ENCODE measurements around the gene FRAS1. TPM values are rescaled to one million over a fixed set of nuclear protein-coding genes. Genes with fewer than 3 reads are reported as not detected.
"Not testable (repeated sequence)": the region's sequence is repeated elsewhere in the genome, so short reads cannot be mapped to it uniquely, and the experiment has no call there.

FRAS1 gene
- total RNA-seq, 1 donor from 2014 or later, result 8.8 TPM

DNA sequence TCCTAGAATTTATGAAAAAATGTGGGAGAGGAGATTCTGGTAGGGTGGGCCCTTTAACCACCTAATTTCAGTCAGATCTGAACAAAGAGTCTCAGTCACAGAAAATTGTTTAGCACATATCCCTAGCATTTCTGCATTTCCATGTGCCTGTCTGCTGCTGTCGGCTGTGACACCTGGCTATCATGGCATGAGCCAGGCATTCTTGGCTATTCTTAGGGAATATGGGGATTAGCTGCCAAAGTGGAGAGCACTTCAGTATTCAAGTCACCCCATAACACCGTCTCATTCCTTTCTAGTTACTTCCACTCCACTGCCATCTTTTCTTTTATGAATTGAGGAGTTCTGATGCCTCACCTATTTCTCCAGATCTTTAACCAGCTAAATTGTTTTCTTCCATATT, 211.5 kb downstream of the FRAS1 start:
- no peak for DNase-seq (ENCODE audit: extremely low spot score in 2 of 2)
- intact Hi-C loops (cut with DNase I), result no loop called here
- H3K27ac ChIP-seq, result no peak overlapping the region
- H3K27me3 ChIP-seq, result no peaks in the 10 kb centered on the region
- H3K36me3 ChIP-seq, result peaks cover 0 to 5% of the 10 kb centered on the region in 2 donors
- no peak overlapping the region for H3K4me3 ChIP-seq
- H3K4me1 ChIP-seq, result no peaks in the 10 kb centered on the region
- TF ChIP-seq POLR2AphosphoS5 (IDR thresholded peaks at IDR 0.05; ENCODE audit: insufficient read depth in 1 of 2, low read depth in 1 of 2), result no peak
- TF ChIP-seq POLR2A (IDR thresholded peaks at IDR 0.05), result no peak
- TF ChIP-seq, protein P1, sequence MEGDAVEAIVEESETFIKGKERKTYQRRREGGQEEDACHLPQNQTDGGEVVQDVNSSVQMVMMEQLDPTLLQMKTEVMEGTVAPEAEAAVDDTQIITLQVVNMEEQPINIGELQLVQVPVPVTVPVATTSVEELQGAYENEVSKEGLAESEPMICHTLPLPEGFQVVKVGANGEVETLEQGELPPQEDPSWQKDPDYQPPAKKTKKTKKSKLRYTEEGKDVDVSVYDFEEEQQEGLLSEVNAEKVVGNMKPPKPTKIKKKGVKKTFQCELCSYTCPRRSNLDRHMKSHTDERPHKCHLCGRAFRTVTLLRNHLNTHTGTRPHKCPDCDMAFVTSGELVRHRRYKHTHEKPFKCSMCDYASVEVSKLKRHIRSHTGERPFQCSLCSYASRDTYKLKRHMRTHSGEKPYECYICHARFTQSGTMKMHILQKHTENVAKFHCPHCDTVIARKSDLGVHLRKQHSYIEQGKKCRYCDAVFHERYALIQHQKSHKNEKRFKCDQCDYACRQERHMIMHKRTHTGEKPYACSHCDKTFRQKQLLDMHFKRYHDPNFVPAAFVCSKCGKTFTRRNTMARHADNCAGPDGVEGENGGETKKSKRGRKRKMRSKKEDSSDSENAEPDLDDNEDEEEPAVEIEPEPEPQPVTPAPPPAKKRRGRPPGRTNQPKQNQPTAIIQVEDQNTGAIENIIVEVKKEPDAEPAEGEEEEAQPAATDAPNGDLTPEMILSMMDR (IDR thresholded peaks at IDR 0.05), result no peak
- H3K9me3 ChIP-seq, result no peaks in the 10 kb centered on the region

DNA sequence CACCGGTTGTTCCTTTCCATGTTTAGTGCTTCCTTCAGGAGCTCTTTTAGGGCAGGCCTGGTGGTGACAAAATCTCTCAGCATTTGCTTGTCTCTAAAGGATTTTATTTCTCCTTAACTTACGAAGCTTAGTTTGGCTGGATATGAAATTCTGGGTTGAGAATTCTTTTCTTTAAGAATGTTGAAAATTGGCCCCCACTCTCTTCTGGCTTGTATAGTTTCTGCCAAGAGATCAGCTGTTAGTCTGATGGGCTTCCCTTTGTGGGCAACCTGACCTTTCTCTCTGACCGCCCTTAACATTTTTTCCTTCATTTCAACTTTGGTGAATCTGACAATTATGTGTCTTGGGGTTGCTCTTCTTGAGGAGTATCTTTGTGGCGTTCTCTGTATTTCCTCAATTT, 218.3 kb downstream of the FRAS1 start:
- DNase-seq (ENCODE audit: extremely low spot score in 2 of 2); H3K4me1 ChIP-seq; H3K27me3 ChIP-seq; intact Hi-C loops (cut with DNase I); H3K27ac ChIP-seq; H3K4me3 ChIP-seq; H3K9me3 ChIP-seq; H3K36me3 ChIP-seq: not testable (repeated sequence)

DNA sequence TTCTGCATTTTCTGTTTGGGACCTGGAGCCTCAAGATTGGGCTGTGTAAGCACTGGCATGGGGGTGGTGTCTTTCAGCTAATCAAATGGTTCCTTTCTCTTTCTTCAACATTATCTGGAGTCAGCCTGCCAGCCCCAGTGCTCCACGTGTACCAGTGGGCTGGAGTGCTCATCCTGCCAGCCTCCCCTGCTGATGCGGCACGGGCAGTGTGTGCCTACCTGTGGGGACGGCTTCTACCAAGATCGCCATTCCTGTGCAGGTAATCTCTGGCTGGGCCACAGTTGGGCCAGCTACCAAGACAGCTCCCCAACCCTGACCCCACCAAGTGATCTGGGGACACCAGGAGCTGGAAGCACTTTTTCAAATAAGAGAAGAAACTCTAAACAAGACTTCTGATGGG, 229.2 kb downstream of the FRAS1 start:
- Histone ChIP-seq H3K27me3 (no peaks in the 10 kb centered on the region), H3K36me3 (no peaks in the 10 kb centered on the region), H3K4me1 (no peaks in the 10 kb centered on the region), H3K27ac (no peak overlapping the region), H3K9me3 (no peaks in the 10 kb centered on the region), H3K4me3 (no peak overlapping the region)
- DNase-seq (ENCODE audit: extremely low spot score in 2 of 2), result no peak
- no peak for TF ChIP-seq POLR2A (IDR thresholded peaks at IDR 0.05)
- no peak for TF ChIP-seq POLR2AphosphoS5 (IDR thresholded peaks at IDR 0.05; ENCODE audit: insufficient read depth in 1 of 2, low read depth in 1 of 2)
- TF ChIP-seq, protein P1 (IDR thresholded peaks at IDR 0.05), result no peak
- intact Hi-C loops (cut with DNase I), result no loop called here

DNA sequence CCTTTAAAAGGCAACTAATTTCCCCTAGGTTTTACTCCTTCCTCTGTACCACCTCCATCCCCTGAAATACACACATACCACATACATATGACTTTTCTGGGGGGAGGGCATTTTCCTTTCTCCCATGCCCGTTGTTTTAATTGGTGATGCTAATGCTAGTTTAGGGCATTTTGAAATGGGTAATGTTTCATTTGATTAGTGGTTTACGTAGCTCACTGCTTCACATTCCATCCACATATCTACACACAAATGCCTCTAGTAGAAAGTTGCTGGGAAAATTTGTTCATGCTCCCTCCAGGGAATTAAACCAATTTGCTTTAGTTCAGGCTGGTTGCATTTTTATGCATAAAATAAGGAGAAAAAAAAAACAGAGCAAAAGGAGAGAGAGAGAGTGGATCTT, 231.2 kb downstream of the FRAS1 start:
- intact Hi-C loops (cut with DNase I), result no loop called here
- TF ChIP-seq, protein P1 (IDR thresholded peaks at IDR 0.05), result no peak
- TF ChIP-seq POLR2AphosphoS5 (IDR thresholded peaks at IDR 0.05; ENCODE audit: insufficient read depth in 1 of 2, low read depth in 1 of 2) (no peak), POLR2A (IDR thresholded peaks at IDR 0.05) (no peak)
- Histone ChIP-seq H3K4me1 (peaks cover 12% of the 10 kb centered on the region), H3K27ac (no peak overlapping the region), H3K4me3 (no peak overlapping the region), H3K27me3 (no peaks in the 10 kb centered on the region), H3K9me3 (no peaks in the 10 kb centered on the region), H3K36me3 (no peaks in the 10 kb centered on the region)
- DNase-seq (ENCODE audit: extremely low spot score in 2 of 2), result no peak

DNA sequence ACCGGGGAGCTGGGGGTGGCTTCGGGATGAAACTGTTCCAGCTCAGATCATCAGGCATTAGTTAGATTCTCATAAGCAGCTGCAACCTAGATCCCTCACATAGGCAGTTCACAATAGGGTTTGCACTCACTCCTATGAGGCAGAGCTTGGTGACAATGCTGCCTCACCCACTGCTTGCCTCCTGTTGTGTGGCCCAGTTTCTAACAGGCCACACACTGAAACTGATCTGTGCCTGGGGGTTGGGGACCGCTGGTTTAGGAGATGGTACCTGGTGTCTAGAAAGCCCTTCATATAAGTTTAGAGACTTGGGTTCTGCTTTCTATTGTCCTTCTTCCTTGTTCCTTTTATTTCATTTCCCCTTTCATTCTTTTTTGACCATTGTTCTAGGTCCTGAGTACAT, 234.2 kb downstream of the FRAS1 start:
- no peak overlapping the region for H3K4me3 ChIP-seq

More for the DNA sequence above, 234.2 kb downstream of the FRAS1 start:
- no peaks in the 10 kb centered on the region for H3K36me3 ChIP-seq
- DNase-seq (ENCODE audit: extremely low spot score in 2 of 2), result no peak
- TF ChIP-seq POLR2AphosphoS5 (IDR thresholded peaks at IDR 0.05; ENCODE audit: insufficient read depth in 1 of 2, low read depth in 1 of 2) (no peak), POLR2A (IDR thresholded peaks at IDR 0.05) (no peak)
- TF ChIP-seq, protein P1 (IDR thresholded peaks at IDR 0.05), result no peak
- H3K27ac ChIP-seq, result no peak overlapping the region
- intact Hi-C loops (cut with DNase I), result no loop called here
- peaks cover 28% of the 10 kb centered on the region for H3K4me1 ChIP-seq
- H3K9me3 ChIP-seq, result no peaks in the 10 kb centered on the region
- no peaks in the 10 kb centered on the region for H3K27me3 ChIP-seq

All from vagina (tissue), 2 donors.